Liver (tissue), 9 donors: ENCODE data around the gene PES1. TPM values are rescaled to one million over a fixed set of nuclear protein-coding genes. Genes with fewer than 3 reads are reported as not detected.

ENCODE experiments used
- DNase-seq: peaks from one replicate; pipeline ENCODE4 v3.0.0-alpha.2; 2017; ENCODE audit warnings: low spot score
- H3K27ac ChIP-seq, 2 donors: one replicate each; pipeline ENCODE4 v1.7.0; 2013; ENCODE audit warnings: inconsistent platforms in 2 of 2, low read length in 2 of 2, control low read depth in 1 of 2, low read depth in 1 of 2, mild to moderate bottlenecking in 1 of 2
- H3K27me3 ChIP-seq, 4 donors: one replicate each; pipeline versions ENCODE4 v1.6.1 to v1.7.0; 2013; ENCODE audit warnings: low read length in 3 of 4, inconsistent platforms in 1 of 4, mild to moderate bottlenecking in 1 of 4, moderate library complexity in 1 of 4; ENCODE audit not compliant: control insufficient read depth in 4 of 4, insufficient read depth in 4 of 4
- H3K36me3 ChIP-seq, 4 donors: one replicate each; pipeline versions ENCODE4 v1.6.1 to v1.7.0; 2013; ENCODE audit warnings: low read length in 3 of 4, mild to moderate bottlenecking in 3 of 4, low read depth in 1 of 4, moderate library complexity in 1 of 4; ENCODE audit not compliant: control insufficient read depth in 4 of 4, insufficient read depth in 3 of 4
- H3K4me1 ChIP-seq, 4 donors: one replicate each; pipeline versions ENCODE4 v1.6.1 to v1.7.0; 2013; ENCODE audit warnings: low read length in 3 of 4, mild to moderate bottlenecking in 3 of 4, moderate library complexity in 1 of 4; ENCODE audit not compliant: control insufficient read depth in 4 of 4, insufficient read depth in 4 of 4
- H3K4me3 ChIP-seq, 3 donors: one replicate each; pipeline versions ENCODE4 v1.6.1 to v1.7.0; 2013; ENCODE audit warnings: low read length in 3 of 3, control low read depth in 1 of 3, low read depth in 1 of 3, mild to moderate bottlenecking in 1 of 3
- H3K9ac ChIP-seq, 2 donors: one replicate each; pipeline ENCODE4 v1.7.0; 2013; ENCODE audit warnings: low read length in 2 of 2, mild to moderate bottlenecking in 2 of 2, moderate library complexity in 2 of 2, control low read depth in 1 of 2, low read depth in 1 of 2
- H3K9me3 ChIP-seq, 4 donors: one replicate each; pipeline versions ENCODE4 v1.6.1 to v1.7.0; 2013; ENCODE audit warnings: low read length in 3 of 4; ENCODE audit not compliant: control insufficient read depth in 4 of 4
- FOXA2 ChIP-seq: IDR thresholded peaks from 2 replicates; pipeline ENCODE4 v1.6.1; 2016; ENCODE audit warnings: antibody characterized with exemption
- GABPA ChIP-seq, 2 donors: IDR thresholded peaks in 1 of 2; conservative IDR thresholded peaks in 1 of 2; 2 replicates each; pipeline ENCODE4 v1.6.1; 2016; ENCODE audit warnings: antibody characterized with exemption in 2 of 2, mild to moderate bottlenecking in 1 of 2, moderate library complexity in 1 of 2
- JUND ChIP-seq, 2 donors: IDR thresholded peaks; 2 replicates each; pipeline ENCODE4 v1.6.1; 2016; ENCODE audit warnings: antibody characterized with exemption in 2 of 2
- NR2F2 ChIP-seq: IDR thresholded peaks from 2 replicates; pipeline ENCODE4 v1.6.1; 2016; ENCODE audit warnings: antibody characterized with exemption
- RAD21 ChIP-seq, 2 donors: IDR thresholded peaks; 2 replicates each; pipeline ENCODE4 v1.6.1; 2016; ENCODE audit warnings: antibody characterized with exemption in 2 of 2, mild to moderate bottlenecking in 2 of 2
- RXRA ChIP-seq, 2 donors: IDR thresholded peaks; 2 replicates each; pipeline ENCODE4 v1.6.1; 2017 to 2018; ENCODE audit warnings: antibody characterized with exemption in 2 of 2, mild to moderate bottlenecking in 1 of 2
- YY1 ChIP-seq: IDR thresholded peaks from 2 replicates; pipeline ENCODE4 v1.6.1; 2016; ENCODE audit warnings: antibody characterized with exemption, mild to moderate bottlenecking
- WGBS: extraction: QIAGEN DNeasy Blood & Tissue Kit; methylation state at CpG from one replicate; pipeline ENCODE4 v1.1.7; 2013; 5-methylcytosine and 5-hydroxymethylcytosine counted together
- polyA plus RNA-seq, 2 donors: library from polyadenylated mRNA; stranded (reverse) in 1 of 2; unstranded in 1 of 2; fragments of 200-250 nt in 1 of 2; fragments of >200 nt in 1 of 2; fragmentation: Nextera tagmentation in 1 of 2; extraction: Ambion mirVana in 1 of 2; gene quantifications; one replicate each; pipeline versions ENCODE4 v1.2.1 to v1.2.3, GENCODE V29; 2013 to 2015
- total RNA-seq, 2 donors: library from RNA; depleted of rRNA; stranded (reverse); fragments of >200 nt; gene quantifications; one replicate each; pipeline ENCODE4 v1.2.3, GENCODE V29; 2014
- TF ChIP-seq, protein P1 (sequence below): IDR thresholded peaks from 2 replicates; pipeline ENCODE4 v1.6.1; 2016; ENCODE audit warnings: antibody characterized with exemption
- TF ChIP-seq, protein P2 (sequence below): IDR thresholded peaks from 2 replicates; pipeline ENCODE4 v1.6.1; 2016; ENCODE audit warnings: antibody characterized with exemption, mild to moderate bottlenecking
- donor health status: healthy.
- donor health status: healthy.
- donor health status: healthy.
- donor health status: healthy.
- donor health status: healthy.

PES1 gene
- total and polyA plus RNA-seq, 4 donors, result 20.0 to 33.1 (median 22.3) TPM

DNA sequence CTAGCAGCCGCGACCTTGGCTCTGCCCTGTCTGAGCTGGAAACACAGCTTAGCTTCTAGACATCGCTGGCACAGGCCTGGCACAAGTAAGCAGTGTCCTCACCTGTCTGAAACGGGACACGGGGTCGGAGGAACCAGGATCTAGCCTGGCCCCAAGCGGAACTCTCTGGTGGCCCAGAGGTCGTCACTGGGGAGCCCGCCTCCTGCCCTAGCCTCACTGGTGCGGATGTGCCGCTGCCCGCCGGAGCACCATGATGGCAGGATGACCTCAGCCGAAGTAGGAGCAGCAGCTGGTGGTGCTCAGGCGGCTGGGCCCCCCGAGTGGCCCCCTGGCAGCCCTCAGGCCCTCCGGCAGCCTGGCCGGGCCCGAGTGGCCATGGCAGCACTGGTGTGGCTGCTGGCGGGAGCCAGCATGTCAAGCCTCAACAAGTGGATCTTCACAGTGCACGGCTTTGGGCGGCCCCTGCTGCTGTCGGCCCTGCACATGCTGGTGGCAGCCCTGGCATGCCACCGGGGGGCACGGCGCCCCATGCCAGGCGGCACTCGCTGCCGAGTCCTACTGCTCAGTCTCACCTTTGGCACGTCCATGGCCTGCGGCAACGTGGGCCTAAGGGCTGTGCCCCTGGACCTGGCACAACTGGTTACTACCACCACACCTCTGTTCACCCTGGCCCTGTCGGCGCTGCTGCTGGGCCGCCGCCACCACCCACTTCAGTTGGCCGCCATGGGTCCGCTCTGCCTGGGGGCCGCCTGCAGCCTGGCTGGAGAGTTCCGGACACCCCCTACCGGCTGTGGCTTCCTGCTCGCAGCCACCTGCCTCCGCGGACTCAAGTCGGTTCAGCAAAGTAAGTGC, 44.7 kb upstream of the PES1 start:
- no peaks in the 10 kb centered on the region for H3K36me3 ChIP-seq
- peaks cover 0 to 25% (median 11%) of the 10 kb centered on the region in 4 donors for H3K4me1 ChIP-seq
- DNase-seq, result no peak
- peak overlapping the region; percentile 29 to 54 (median 41) for H3K4me3 ChIP-seq
- H3K27ac ChIP-seq, result no peak overlapping the region
- H3K27me3 ChIP-seq, result no peaks in the 10 kb centered on the region
- no peaks in the 10 kb centered on the region for H3K9me3 ChIP-seq
- H3K9ac ChIP-seq, result peak overlapping the region in 1 of 2 donors; percentile 89
- WGBS, result 60% methylated on average over 45 of the region's 45 CpGs
- TF ChIP-seq YY1 (no peak), JUND (IDR thresholded peaks at IDR 0.05) (no peak), GABPA (IDR thresholded peaks at IDR 0.05 in 1 of 2, conservative IDR thresholded peaks at IDR 0.05 in 1 of 2) (no peak), RAD21 (IDR thresholded peaks at IDR 0.05) (no peak), FOXA2 (no peak), NR2F2 (no peak), RXRA (IDR thresholded peaks at IDR 0.05) (no peak)
- TF ChIP-seq, protein P1, sequence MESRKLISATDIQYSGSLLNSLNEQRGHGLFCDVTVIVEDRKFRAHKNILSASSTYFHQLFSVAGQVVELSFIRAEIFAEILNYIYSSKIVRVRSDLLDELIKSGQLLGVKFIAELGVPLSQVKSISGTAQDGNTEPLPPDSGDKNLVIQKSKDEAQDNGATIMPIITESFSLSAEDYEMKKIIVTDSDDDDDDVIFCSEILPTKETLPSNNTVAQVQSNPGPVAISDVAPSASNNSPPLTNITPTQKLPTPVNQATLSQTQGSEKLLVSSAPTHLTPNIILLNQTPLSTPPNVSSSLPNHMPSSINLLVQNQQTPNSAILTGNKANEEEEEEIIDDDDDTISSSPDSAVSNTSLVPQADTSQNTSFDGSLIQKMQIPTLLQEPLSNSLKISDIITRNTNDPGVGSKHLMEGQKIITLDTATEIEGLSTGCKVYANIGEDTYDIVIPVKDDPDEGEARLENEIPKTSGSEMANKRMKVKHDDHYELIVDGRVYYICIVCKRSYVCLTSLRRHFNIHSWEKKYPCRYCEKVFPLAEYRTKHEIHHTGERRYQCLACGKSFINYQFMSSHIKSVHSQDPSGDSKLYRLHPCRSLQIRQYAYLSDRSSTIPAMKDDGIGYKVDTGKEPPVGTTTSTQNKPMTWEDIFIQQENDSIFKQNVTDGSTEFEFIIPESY, result no peak

DNA sequence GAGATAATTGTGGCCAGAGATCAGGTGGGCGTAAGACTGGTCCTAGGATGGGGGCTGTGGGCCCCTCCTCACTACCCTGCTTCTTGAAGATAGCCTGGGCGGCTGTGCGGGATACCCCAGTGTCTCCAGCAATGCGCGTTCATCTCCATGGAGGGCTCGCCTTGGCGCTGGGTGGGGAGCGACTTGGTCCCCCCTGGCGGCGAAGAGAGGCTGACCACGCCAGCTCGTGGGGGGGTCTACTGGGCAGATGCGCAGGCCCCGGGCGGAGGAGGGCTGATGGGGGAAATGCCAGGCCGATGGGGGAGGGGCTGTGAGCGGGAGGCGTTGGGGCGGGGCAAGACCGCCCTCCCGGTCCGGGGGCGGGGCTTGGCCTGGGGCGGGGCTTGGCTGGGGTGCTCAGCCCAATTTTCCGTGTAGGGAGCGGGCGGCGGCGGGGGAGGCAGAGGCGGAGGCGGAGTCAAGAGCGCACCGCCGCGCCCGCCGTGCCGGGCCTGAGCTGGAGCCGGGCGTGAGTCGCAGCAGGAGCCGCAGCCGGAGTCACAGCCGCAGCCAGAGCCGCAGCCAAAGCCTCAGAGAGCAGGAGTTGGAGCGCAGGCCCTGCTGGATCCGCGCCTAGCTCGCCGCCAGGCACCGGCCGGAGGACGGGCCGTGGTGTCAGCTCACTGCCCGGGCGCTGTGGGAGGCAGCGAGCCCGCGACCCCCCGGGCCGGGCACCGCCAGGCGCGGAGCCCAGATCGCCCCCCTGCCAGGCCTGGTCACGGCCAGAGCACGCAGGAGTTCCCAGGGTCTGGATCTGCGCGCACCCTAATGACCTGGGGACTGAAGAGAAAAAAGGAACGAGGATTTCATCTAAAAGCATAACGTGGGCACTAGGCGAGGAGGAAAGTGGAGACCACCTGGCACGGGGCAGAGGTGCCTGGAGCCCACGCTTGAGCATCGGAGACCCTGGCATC, 43.8 kb upstream of the PES1 start, which contains the start of gene SLC35E4:
TSS of gene SLC35E4 (plus strand) at position 509 of the 953 bp plus-strand sequence. CDS start 670 bp downstream, outside the sequence.
- Histone ChIP-seq H3K4me1 (peaks cover 0 to 25% (median 11%) of the 10 kb centered on the region in 4 donors), H3K9ac (peak within 1 kb of the TSS in 1 of 2 donors; percentile 89), H3K27ac (peak within 1 kb of the TSS; percentile 61 to 83), H3K27me3 (no peaks in the 10 kb centered on the region), H3K4me3 (peak within 1 kb of the TSS; percentile 29 to 54 (median 41)), H3K9me3 (no peaks in the 10 kb centered on the region), H3K36me3 (no peaks in the 10 kb centered on the region)
- TF ChIP-seq, protein P2, sequence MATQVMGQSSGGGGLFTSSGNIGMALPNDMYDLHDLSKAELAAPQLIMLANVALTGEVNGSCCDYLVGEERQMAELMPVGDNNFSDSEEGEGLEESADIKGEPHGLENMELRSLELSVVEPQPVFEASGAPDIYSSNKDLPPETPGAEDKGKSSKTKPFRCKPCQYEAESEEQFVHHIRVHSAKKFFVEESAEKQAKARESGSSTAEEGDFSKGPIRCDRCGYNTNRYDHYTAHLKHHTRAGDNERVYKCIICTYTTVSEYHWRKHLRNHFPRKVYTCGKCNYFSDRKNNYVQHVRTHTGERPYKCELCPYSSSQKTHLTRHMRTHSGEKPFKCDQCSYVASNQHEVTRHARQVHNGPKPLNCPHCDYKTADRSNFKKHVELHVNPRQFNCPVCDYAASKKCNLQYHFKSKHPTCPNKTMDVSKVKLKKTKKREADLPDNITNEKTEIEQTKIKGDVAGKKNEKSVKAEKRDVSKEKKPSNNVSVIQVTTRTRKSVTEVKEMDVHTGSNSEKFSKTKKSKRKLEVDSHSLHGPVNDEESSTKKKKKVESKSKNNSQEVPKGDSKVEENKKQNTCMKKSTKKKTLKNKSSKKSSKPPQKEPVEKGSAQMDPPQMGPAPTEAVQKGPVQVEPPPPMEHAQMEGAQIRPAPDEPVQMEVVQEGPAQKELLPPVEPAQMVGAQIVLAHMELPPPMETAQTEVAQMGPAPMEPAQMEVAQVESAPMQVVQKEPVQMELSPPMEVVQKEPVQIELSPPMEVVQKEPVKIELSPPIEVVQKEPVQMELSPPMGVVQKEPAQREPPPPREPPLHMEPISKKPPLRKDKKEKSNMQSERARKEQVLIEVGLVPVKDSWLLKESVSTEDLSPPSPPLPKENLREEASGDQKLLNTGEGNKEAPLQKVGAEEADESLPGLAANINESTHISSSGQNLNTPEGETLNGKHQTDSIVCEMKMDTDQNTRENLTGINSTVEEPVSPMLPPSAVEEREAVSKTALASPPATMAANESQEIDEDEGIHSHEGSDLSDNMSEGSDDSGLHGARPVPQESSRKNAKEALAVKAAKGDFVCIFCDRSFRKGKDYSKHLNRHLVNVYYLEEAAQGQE, result no peak
- TF ChIP-seq JUND (IDR thresholded peaks at IDR 0.05) (no peak), RAD21 (IDR thresholded peaks at IDR 0.05) (peak in 1 of 2 donors; percentile 18)
- TF ChIP-seq, protein P1, result no peak
- peak; percentile 96 for DNase-seq
- 3% methylated on average over 75 of the region's 75 CpGs for WGBS
